HFFc6 (cell line): ENCODE results near the gene MFSD1. TPM values are rescaled to one million over a fixed set of nuclear protein-coding genes. Genes with fewer than 3 reads are reported as not detected.

ENCODE experiments used
- DNase-seq: peaks from one replicate; pipeline ENCODE4 v3.0.0-alpha.2; 2018
- H3K27ac Mint-ChIP-seq: 2 replicates; pipeline ENCODE4 v1.8.0; 2020; ENCODE audit warnings: mild to moderate bottlenecking, mixed read lengths
- H3K27me3 Mint-ChIP-seq: 2 replicates; pipeline ENCODE4 v1.8.0; 2021; ENCODE audit warnings: mild to moderate bottlenecking, moderate library complexity, mixed read lengths; ENCODE audit not compliant: insufficient read depth
- H3K36me3 Mint-ChIP-seq: 2 replicates; pipeline ENCODE4 v1.8.0; 2021; ENCODE audit warnings: low read depth, mixed read lengths
- H3K4me1 Mint-ChIP-seq: 2 replicates; pipeline ENCODE4 v1.8.0; 2020; ENCODE audit warnings: low read depth, mixed read lengths
- H3K4me3 Mint-ChIP-seq: 2 replicates; pipeline ENCODE4 v1.8.0; 2020; ENCODE audit warnings: mild to moderate bottlenecking, moderate library complexity, mixed read lengths
- H3K9me3 Mint-ChIP-seq: 2 replicates; pipeline ENCODE4 v1.8.0; 2020; ENCODE audit warnings: mild to moderate bottlenecking, mixed read lengths
- CTCF ChIP-seq: fragments of 200-600 bp; sonication (generic); IDR thresholded peaks from 2 replicates; pipeline ENCODE4 v1.5.0; 2021; ENCODE audit warnings: antibody characterized with exemption, mild to moderate bottlenecking
- total RNA-seq, 6 experiments: library from RNA; stranded (reverse); fragmentation: NEBNext Ultra II Directional; extraction: Animal tissue kit (Norgen Biotek cat#: 25700); gene quantifications; 2 replicates in 1 of 6; 3 replicates in 5 of 6; pipeline ENCODE4 v1.2.3, GENCODE V29; 2021

Gene MFSD1
- total RNA-seq, 6 experiments from 2014 or later = 61.6 to 75.4 (median 68.8) TPM

GRCh38 chr3:158777161-158777873 is 24.5 kb upstream of the MFSD1 start:
- H3K4me1 Mint-ChIP-seq = peaks cover 20% of the 10 kb centered on the region
- H3K27me3 Mint-ChIP-seq = no peaks in the 10 kb centered on the region; the same call in none of the 2 replicates
- DNase-seq = no peak
- no peaks in the 10 kb centered on the region for H3K9me3 Mint-ChIP-seq
- no peak overlapping the region for H3K4me3 Mint-ChIP-seq
- TF ChIP-seq CTCF = no peak
- H3K27ac Mint-ChIP-seq = no peak overlapping the region
- H3K36me3 Mint-ChIP-seq = peaks cover 7% of the 10 kb centered on the region

GRCh38 chr3:158780766-158781165 is 21.1 kb upstream of the MFSD1 start:
- TF ChIP-seq CTCF = no peak
- no peak for DNase-seq
- no peak overlapping the region for H3K4me3 Mint-ChIP-seq
- peaks cover 1% of the 10 kb centered on the region for H3K36me3 Mint-ChIP-seq
- 0 out of 2 replicates have a peak, but pooled peaks cover under 1% of the 10 kb centered on the region for H3K9me3 Mint-ChIP-seq
- peaks cover 12% of the 10 kb centered on the region for H3K4me1 Mint-ChIP-seq
- no peak overlapping the region for H3K27ac Mint-ChIP-seq
- no peaks in the 10 kb centered on the region; the same call in none of the 2 replicates for H3K27me3 Mint-ChIP-seq

- Mint-ChIP-seq H3K27ac (no peak overlapping the region), H3K27me3 (no peaks in the 10 kb centered on the region; the same call in none of the 2 replicates), H3K4me3 (no peak overlapping the region), H3K9me3 (peaks cover 4% of the 10 kb centered on the region), H3K36me3 (peaks cover 5% of the 10 kb centered on the region), H3K4me1 (peaks cover 11% of the 10 kb centered on the region)
- DNase-seq = no peak
- no peak; the same call in 1 of the 2 replicates for TF ChIP-seq CTCF
These were observed 20.7 kb upstream of the MFSD1 start for GRCh38 chr3:158781191-158781590.

GRCh38 chr3:158781849-158782248 is 20.0 kb upstream of the MFSD1 start:
- Mint-ChIP-seq H3K36me3 (peaks cover 6% of the 10 kb centered on the region), H3K27ac (no peak overlapping the region), H3K9me3 (peaks cover 5% of the 10 kb centered on the region), H3K27me3 (no peaks in the 10 kb centered on the region; the same call in 1 of the 2 replicates), H3K4me1 (peaks cover 11% of the 10 kb centered on the region), H3K4me3 (no peak overlapping the region)
- no peak for DNase-seq
- no peak for TF ChIP-seq CTCF

DNA sequence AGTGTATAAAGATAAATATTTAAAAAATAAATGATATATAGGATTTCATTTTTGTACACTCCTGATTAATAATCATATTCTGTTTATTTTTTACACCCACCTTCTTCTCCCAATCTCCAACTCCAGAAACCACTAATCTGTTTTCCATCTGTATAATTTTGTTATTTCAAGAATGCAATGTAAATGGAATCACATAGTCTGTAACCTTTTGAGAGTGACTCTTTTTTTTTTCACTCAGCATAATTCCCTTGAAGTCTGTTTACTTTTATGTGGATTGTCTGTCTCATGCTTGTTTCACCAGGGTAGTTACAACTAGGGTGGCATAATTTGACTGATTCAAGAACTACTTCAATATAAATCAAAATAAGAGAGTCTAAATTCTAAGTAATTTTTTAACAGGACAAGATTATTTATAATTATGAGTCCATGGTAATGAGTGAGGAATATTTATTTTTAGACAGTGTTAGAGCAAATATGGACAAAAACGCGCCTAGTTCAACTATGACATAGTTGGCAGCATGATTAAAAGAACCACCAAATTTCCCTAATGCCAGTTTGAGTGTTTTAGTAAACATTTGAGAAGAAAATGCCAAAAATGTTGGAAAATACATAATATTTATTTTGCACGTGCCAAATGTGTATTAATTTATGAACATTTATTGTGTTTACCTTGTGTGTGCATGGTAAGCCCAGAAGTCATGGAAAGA is 19.4 kb upstream of the MFSD1 start:
- H3K4me3 Mint-ChIP-seq = no peak overlapping the region
- peaks cover 5% of the 10 kb centered on the region for H3K9me3 Mint-ChIP-seq
- no peak for TF ChIP-seq CTCF
- no peaks in the 10 kb centered on the region; the same call in 1 of the 2 replicates for H3K27me3 Mint-ChIP-seq
- H3K27ac Mint-ChIP-seq = no peak overlapping the region
- DNase-seq = no peak
- H3K36me3 Mint-ChIP-seq = peaks cover 6% of the 10 kb centered on the region
- H3K4me1 Mint-ChIP-seq = peaks cover 11% of the 10 kb centered on the region
